Frontal cortex (tissue), 4 donors: ENCODE measurements around the gene LRRC4C. TPM values are rescaled to one million over a fixed set of nuclear protein-coding genes. Genes with fewer than 3 reads are reported as not detected.

ENCODE experiments used
- DNase-seq, 2 donors: peaks; one replicate each; pipeline ENCODE4 v3.0.0; 2012; ENCODE audit warnings: low spot score in 2 of 2
- FAIRE-seq: peaks from 2 replicates; lab custom pipeline; 2012; peaks lifted over from hg19 to GRCh38; lab: Jason Lieb, UNC
- total RNA-seq: library from RNA; depleted of rRNA; stranded (reverse); fragments of >200 nt; gene quantifications from one replicate; pipeline ENCODE4 v1.2.3, GENCODE V29; 2014
- donor health status: control.
- donor health status: control.
- donor health status: control.

The LRRC4C gene
- total RNA-seq, 1 donor from 2014 or later: 90.5 TPM

DNA sequence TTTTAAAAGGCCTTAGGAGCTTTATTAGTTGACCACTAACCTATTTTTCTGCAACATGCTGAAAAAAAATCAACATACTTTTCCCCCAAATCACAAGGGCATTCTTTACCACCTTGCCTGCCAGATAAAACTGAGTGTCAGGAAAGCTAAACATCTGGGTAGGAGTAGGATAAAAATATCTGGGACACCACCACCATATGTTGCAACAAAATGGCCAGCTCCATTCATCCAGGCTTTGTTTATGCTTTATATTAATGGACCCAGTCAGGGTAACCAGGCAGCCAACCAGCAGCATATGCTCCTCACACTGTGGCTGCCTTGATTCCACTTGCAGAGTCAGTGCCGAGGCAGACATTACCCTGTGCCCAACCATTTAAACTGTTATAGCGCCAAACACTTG is 1024.5 kb downstream of the LRRC4C start:
- no peak for DNase-seq
- FAIRE-seq: no peak

GRCh38 chr11:40432358-40432757 is 1027.1 kb downstream of the LRRC4C start:
- no peak for FAIRE-seq
- DNase-seq: no peak

DNA sequence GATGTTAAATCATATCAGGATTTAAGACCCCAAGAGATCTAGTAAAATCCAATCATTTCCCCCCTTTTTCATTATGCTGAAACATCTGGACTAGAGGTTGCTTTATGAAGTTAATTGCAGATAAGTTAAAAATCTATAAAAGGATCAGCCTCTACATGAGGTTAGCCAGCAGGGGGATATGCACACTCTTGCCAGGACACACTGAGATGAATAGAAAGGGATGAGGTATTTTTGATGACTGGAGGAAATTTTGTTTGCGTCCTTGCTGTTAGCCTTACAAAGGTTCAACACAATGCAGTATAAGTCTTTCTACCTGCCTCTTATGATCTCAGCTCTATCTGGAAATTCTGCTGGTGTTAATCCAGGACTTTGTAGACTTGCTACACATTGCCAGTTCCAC is 1034.3 kb downstream of the LRRC4C start:
- DNase-seq: no peak
- no peak for FAIRE-seq

DNA sequence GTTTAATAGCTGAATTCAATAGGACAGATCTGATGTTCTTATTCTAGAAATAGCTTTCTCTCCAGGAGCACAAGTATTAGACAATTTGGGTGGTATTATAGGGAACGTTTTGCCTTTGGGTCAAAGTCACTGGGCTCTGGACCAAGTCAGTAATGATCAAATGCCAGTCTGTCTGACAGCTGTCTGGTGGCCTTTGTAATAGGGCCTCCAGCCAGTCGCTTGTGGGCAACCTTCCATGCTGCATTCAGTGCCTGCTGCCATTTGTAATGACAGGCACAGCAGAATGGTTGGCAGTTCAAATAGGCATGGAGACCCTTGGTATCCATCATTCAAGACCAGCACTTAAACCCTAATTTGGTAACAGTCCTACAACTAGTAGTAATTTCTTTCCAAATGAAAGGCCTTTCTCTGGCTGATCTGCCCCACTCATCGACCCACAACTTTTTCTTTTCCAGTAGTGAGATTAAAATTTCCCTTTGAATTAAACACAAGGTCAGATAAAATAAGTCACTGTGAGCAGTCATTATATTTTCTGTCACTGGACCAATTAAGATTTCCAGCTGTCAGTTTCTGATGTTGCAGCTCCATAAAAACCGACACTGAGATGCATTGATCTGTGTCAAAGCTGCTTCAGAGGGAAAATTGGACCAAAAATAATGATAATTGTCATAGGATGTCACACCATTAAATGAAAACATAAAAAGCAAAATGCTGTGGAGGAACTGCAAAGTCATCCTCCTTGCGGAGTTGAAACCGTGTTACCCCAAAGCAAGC is 1038.1 kb downstream of the LRRC4C start:
- DNase-seq: no peak
- no peak for FAIRE-seq

DNA sequence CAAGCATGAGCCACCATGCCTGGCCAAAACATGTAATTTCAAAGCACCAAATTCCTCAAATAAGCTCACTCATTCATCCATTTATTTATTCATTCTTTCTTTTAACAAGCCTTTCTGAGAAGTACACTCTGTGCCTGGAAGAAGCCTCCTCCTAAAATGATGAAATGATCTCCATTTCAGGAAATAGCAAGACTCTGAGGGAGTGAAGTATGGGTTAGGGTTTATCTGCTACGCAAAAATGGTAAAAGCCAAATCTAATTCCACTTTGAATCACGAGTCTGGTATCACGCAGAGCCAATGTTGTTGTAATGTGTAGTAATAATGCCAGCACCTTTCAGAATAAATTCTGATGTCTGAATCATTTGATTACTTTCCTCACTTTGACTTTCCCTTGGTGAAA is 1041.8 kb downstream of the LRRC4C start:
- FAIRE-seq (no peak), DNase-seq (no peak)

DNA sequence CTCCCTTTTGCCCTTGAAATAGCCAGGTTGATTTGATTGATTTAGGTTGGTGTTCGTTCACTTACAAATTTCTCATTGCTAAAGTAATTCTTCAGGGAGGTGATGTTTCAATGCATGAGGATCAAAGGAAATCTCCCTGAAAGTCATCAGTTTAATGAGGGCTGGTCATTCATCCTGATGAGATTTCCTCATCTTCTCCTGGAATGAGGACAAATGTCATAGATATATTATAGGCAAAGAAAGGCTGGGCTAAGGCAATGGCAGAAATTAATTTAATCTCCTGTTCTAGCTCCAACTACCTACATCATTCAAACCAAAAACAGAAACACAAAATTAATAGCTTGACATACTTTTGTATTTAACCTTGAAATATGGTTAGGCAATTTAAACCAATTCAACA is 1052.1 kb downstream of the LRRC4C start:
- DNase-seq (no peak), FAIRE-seq (no peak)

DNA sequence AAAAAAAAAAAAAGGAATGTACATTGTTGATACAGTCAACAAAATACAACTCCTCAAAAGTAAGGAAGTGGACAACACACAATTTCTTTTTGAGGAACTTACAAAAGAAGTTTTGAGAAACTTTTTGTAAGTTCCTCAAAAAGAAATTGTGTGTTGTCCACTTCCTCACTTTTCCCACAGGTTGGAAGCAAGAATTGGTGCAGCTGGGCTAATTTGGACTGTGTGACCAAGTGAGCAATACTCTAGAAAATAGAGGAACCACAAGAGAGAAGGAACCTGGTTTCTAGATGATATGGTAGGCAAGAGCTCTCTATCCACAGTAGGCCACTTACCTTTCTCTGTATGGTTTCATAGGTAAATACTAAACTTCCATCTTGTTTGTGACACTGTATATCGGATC is 1053.8 kb downstream of the LRRC4C start:
- DNase-seq (no peak), FAIRE-seq (no peak)

- DNase-seq: no peak
- no peak for FAIRE-seq
Measured at GRCh38 chr11:40403321-40403720, 1056.1 kb downstream of the LRRC4C start.

- FAIRE-seq: no peak
Measured at GRCh38 chr11:40401132-40401853, 1058.2 kb downstream of the LRRC4C start.

DNA sequence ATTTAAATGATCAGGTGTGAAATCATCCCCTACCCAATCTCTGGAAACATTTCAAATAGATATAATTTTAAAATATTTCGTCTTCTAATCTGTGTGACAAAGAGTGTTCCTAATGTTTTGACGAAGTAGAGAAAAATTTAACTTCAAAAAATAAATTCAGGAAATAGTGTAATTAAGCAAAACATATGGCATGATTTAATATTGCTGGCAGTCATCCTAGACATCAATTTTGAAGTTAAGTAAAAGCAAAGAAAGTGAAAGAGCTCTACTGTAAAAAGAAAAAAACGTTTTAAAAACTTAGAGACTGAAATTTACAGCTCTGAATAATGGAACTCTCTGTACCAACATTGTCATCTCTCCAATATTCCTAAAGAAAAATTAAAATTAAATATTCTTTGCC is 1062.3 kb downstream of the LRRC4C start:
- no peak for DNase-seq
- no peak for FAIRE-seq

More at GRCh38 chr11:40401132-40401853, 1058.2 kb downstream of the LRRC4C start:
- DNase-seq: no peak

GRCh38 chr11:40393511-40393910 is 1065.9 kb downstream of the LRRC4C start:
- FAIRE-seq: no peak
- no peak for DNase-seq

DNA sequence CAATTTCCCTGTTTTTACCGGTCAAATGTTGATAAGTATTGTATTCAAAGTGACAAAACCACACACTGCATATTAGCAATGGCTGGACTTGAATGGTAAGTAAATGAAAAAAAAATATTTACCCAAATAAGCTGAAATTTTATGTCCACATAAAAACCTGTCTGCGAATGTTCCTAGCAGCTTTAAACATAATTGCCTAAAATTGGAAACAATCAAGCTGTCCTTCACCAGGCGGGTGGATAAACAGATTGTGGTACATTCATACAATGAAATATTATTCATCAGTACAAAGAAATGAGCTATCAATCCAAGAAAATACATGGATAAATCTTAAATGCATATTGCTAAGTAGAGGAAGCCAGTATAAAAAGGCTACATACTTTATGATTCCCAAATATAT is 1067.8 kb downstream of the LRRC4C start:
- FAIRE-seq: no peak
- DNase-seq: no peak

DNA sequence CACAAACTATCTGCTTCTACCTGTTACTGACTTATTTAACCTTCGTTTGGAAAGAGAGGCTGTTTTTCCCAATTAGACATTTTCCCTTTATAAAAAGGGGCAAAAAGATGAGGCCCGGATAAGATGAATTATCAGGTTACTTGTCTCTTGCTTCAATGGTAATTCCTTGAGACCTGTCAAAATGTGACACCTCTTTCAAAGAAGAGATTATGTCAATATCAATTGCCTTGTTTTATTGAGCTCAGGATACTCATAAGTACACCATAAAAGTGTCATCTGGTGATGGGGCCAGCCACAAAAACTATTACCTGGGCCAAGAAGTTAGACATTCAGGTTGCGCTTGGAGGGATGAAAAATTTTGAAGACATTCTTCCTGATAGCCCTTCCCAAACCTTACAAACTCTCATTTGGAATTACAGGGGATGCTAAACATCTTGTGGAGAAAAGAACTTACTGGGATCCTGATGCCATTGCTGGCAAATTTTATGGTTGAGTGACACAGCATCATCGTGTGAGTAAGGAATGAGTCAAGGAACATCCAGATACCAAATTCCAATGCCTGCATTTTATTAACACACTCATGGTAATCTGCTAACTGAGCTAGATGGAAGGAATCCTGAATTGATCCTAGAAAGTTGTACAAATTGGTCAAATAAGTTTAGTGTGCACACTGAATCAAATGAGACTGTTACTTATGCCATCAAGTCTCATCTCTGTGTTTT is 1071.2 kb downstream of the LRRC4C start:
- DNase-seq (no peak), FAIRE-seq (no peak)

DNA sequence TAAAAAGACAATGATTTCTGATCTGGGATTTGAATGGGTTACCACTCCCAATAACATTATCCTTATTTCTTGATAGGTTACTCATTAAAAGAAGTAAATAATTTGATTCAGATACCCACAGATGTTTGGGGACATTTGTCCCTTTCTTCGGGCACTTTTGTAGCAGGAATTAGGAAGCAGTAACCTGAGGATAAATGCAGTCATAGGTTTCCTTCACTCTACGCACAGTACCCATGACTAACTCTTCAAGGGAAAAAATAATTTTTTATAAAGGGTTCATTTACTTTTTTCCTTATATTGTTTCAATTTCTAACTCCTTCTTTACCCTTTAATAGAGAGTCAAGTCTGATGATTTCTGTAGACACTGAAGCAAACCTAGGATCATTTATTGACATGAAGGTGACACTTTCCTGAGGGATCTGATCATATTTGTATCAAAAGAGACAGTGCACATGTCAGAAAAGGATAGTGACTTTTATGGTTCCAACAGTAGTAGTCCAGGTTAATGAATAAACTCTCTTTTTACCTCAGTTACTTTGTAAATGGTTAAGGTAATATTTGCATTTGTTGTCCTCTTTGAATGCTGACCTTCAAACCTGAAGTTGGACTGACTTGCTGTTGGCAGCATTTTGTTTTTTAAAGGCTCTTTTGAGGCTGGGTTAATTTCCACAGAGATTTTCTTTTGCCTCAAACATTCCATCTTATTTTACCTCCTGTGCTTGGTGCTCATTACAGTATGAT is 1072.0 kb downstream of the LRRC4C start:
- DNase-seq (no peak), FAIRE-seq (no peak)

DNA sequence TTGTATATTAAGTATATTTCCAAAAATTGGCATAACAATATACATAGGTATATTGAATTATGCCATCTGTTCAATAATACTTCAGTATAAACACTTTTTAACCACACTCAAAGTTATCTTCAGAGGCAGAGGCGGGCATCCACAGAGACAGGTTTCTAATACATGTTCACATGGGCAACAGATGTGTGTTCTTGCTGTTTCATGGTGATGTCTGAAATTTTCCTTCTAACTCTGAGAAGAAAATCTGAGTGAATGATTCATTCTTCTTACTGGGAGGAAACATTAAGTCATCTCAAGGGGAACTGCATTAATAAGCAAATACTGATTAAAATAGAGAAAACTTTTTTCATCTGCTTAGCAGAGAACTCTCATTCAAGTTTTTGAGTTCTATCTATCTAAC is 1074.5 kb downstream of the LRRC4C start:
- FAIRE-seq (no peak), DNase-seq (no peak)

GRCh38 chr11:40381481-40381880 is 1078.0 kb downstream of the LRRC4C start:
- FAIRE-seq (no peak), DNase-seq (no peak)

GRCh38 chr11:40380835-40381234 is 1078.6 kb downstream of the LRRC4C start:
- DNase-seq (no peak), FAIRE-seq (no peak)

DNA sequence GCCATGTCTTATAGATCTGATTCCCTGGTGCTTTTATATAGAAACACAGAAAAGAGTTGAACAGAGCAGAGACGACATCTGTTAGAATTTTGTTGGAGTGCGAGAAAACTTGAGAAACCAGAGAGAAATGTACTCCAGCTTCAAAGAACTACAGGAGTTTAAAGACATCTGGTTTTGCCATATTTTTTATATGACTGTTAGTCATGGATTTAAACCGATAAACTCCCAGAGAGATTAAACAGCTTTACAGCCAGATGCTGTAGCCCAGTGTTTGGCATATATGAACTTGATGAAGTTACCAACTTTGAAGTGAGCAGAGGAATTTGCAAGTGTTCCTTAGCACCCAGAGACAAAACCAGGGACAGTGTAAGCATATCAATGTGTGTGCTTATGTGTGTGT is 1083.1 kb downstream of the LRRC4C start:
- no peak for DNase-seq
- FAIRE-seq: no peak

GRCh38 chr11:40370821-40371616 is 1088.4 kb downstream of the LRRC4C start:
- FAIRE-seq (no peak), DNase-seq (no peak)
